ENCODE measurements around the gene EIF2B4.

EIF2B4 gene

DNA sequence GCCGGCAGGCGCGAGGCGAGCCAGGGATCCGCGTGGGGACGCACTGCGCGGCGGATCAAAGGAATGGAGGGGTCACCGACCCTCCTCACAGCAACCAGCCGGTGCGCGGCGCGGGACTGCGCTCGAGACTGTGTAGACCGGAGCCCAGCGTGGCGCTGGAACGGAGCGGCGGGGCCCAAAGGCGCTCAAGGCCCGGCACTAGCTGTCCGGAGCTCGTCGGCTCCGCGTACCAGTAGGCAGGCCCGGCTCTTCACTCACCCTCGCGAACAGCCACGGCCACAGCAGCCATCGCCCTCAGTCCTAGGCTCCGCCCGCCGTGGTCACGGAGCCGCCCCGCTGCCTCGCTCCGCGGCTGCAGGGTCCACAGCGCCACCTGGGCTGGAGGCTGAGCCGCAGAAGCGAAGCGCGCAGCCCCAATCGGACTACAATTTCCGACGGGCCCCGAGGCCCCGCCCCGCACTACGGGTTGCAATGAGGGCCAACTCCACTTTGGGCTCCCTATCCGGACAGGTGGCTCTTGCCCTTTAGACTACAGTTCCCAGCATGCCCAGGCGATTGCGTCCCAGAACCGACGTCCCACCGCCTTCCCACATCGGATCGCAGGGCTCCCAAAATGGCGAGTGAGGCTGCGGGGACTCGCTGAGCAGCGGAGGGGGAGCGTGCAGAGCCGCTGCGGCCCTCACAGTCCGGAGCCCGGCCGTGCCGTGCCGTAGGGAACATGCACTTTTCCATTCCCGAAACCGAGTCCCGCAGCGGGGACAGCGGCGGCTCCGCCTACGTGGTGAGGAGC lies at the start of gene EIF2B4, which contains the start of gene SNX17:
Gene EIF2B4 (minus strand): TSS at position 313 of the 790 bp plus-strand sequence. CDS start 24 bp downstream, at position 289.
Gene SNX17 (plus strand): TSS at position 591 of the 790 bp plus-strand sequence. CDS start 128 bp downstream, at position 719.
- DNase-seq = peak; percentile 99

DNA sequence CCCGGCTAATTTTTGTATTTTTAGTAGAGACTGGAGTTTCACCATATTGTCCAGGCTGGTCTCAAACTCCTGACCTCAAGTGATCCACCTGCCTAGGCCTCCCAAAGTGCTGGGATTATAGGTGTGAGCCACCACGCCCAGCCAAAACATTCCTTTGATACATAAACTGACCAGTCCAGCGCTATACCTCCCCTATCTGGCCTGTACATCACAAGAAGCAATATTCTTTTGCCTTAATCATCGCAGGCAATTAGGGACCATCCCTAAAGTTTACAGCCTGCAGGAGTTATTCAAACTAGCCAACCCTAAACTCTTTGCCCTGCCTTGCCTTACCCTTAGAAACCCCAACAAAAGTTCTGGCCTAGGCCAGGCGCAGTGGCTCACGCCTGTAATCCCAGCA lies 46.0 kb upstream of the EIF2B4 start:
- no peak for DNase-seq

DNA sequence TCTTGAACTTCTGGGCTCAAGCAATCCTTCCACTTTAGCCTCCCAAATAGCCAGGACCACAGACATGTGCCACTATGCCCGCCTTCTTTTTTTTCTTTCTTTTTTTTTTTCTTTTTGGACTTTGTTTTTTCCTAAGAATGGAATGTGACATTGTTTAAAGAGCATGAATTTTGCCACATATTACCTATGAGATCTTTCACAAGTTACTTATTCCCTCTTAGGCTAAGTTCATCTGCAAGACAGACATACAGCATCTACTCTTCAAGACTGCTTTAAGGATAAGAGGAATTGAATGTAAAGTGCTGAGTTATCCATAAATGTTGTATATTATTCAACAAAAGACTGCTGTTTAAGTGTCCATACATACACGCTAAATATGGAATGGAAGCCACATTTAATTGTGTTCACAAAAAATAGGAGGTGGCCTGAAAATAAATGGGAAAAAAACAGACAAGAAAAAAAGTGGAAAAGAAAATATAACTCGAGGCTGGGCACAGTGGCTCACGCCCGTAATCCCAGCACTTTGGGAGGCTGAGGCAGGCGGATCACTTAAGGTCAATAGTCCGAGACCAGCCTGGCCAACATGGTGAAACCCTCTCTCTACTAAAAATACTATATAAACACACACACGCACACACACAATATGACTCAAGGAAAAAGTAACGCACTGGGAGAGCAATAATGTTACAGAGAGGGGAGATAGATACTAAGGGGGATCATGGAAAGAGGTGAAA lies 42.4 kb upstream of the EIF2B4 start:
- DNase-seq = no peak

DNA sequence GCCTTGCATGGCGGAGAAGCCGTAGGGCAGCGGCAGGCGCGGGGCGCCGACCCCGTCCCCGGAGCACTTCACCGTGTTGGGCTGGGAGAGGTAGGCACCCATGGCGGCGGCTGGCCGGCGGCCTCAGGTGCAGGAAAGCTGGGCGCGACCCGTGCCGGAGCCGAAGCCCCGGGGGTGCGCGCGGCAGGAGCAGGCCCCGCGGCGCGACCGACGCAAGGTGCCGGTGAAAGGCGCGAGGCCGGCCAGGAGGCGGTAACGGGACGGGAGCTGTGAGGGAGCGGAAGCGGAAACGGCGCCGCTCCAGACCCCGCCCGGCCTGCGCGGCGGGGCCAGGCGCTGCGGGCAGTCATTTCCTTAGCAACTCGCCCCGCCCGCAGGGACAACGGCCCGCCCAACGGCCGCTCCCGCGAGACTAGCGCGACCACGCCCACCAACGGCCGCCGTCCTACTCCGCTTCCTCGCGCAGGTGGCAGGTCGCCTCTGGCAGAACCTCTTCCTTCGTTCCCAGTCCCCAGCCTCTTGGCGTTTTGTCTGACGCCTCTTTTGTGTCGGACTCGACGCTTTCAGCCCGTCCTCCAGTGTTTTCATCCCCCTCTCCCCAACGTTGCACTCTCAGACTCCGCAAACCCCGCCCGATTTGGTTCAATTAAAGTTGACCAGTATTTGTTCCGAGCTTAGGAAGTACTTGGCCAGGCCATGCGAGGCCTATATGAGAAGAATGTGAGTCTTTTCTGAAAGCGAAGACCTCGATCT lies 39.4 kb upstream of the EIF2B4 start, which contains the start of gene PPM1G:
Gene PPM1G (minus strand): TSS at position 271 of the 753 bp plus-strand sequence. CDS start 169 bp downstream, at position 102.
- peak; percentile 60 for DNase-seq

DNA sequence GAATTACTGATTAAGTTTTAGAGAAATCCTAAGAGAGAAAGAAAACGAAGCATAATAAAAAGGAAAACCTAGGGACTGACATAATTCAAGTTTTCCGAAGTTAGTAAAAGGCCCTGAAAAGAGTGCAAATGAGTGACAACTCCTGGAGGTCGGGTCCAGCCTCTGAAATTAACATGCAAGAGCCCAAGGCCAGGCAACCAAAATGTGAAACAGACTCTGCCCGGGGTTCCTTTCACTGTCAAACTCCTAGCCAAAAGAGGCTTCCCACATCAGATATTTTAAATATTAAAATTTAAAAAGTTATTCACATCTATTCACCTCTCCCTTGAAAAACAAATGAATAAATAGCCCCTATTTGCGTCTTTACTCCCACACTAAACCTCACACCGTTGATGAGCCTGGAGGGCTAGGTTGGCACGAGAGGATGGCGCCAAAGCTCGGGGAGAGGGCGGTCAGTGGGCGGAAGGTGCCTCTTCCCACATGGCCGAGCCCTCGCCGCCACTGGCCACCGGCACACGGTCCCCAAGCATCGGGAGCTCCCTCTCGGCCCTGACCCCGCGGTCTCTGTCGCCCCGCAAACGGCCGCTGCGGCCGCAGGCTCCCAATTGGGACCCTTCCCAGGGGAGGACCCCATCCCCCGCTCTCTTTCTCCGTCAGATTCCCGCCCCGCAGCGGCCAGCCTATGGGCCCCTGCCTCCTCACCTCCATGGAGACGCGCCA lies 38.6 kb upstream of the EIF2B4 start:
- no peak for DNase-seq

DNA sequence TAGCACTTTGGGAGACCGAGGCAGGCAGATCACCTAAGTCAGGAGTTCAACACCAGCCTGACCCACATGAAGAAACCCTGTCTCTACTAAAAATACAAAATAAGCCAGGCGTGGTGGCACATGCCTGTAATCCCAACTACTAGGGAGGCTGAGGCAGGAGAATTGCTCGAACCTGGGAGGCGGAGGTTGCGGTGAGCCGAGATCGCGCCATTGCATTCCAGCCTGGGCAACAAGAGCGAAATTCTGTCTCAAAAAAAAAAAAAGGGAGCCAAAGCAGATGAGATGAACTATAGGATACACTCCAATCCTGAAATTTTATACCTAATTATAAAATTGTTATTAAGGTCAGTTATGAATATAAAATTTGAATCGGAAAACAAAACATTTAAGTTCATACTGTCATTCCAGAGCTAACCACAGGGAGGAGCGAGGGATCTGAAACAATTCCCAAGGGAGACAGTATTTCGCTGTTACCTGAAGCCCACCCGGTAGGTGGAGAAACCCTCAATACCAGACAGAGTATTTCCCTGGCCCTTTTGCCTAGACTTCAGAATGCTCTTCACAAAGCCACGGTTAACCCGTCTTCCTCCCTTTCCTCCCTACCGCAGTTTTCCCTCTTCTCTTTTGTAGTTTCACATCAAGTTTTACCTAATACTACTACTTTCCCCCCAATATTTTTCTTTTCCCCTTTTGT lies 37.8 kb upstream of the EIF2B4 start:
- no peak for DNase-seq

DNA sequence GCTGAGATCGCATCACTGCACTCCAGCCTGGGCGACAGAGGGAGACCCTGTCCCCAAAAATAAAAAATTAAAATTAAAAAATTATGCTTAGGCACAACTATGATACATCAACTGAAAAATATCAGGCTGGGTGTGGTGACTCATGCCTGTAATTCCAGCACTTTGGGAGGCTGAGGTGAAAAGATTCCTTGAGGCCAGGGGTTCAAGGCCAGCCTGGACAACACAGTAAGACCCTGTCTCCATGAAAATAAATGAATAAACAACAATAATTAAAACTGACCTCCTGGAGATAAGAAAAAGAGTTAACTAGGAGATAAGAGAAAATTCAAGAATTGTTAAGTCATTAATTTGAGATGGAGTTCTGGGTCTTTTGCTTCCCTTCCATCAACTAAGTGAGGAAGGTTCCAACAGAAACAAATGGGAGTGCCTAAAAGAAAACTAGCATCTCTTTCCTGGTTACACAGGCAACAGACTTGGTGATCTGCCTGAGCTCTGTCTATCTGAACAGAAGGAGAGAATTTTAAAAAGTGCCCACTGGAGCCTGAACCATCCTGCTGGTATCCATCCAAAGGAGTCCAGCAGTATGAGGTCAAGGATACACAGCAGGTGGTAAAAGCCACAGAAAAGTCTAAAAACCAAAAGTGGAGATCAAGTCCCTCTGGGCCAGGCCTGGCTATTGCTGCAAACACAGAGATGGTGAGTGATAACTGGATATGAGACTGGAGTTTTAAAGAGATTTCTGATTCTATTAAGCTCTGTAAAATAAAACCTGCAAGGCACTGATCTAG lies 30.4 kb upstream of the EIF2B4 start:
- DNase-seq = no peak

DNA sequence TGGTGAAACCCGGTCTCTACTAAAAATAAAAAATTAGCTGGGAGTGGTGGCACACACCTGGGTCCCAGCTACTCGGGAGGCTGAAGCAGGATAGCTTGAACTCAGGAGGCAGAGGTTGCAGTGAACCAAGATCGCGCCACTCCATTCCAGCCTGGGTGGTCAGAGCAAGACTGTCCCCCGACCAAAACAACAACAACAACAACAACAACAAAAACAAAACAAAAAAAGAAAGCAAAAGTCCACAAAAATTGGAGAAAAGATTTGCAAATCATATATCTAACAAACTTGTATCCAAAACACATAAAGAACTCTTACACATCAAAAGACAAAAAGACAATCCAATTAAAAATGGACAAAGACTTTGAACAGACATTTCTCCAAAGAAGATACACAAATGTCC lies 28.8 kb upstream of the EIF2B4 start:
- no peak for DNase-seq

DNA sequence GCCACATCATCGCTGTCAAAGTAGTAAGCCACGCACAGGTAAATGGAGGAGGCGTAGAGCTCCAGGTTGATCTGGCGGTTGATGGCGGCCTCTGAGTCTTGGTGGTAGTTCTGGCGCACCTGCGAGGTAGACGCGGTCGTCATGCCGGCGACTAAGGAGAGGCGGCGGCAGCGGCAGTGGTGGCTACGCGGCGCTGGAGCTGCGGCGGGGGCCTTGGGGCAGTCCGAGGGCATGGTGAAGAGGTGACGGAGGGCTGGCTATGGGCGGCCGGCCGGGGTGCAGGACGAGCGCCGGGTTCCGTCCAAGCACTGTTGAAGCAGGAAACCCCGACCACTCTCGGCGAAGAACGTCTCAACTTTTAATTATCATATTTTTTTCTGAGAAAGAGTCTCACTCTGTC lies 23.1 kb upstream of the EIF2B4 start:
- no peak for DNase-seq

DNA sequence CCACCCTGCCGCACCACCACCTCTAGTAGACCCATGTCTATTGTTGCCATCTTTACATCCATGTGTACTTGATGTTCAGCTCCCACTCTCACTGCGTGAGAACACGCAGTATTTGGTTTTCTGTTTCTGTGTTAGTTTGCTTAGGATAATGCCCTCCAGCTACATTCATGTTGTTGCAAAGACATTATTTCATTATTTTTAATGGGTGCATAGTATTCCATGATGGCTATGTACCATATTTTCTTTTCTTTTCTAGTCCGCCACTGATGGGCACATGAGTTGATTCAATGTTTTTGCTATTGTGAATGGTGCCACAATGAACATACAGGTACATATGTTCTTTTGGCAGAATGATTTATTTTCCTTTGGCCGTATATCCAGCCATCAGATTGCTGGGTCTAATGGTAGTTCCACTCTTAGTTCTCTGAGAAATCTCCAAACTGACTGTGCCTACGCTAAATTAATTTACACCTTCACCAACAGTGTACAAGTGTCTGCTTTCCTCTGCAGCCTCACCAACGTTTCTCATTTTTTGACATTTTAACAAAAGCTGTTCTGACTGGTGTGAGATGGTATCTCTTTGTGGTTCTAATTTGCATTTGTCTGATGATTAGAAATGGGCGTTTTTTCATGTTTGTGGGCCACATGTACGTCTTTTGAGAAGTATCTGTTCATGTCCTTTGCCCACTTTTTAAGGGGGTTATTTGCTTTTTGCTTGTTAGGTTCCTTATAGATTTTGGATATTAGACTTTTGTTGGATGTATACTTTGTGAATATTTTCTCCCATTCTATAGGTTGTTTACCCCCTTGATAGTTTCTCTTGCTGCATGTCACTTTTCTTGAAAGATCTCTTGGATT lies 20.9 kb upstream of the EIF2B4 start:
- no peak for DNase-seq

DNA sequence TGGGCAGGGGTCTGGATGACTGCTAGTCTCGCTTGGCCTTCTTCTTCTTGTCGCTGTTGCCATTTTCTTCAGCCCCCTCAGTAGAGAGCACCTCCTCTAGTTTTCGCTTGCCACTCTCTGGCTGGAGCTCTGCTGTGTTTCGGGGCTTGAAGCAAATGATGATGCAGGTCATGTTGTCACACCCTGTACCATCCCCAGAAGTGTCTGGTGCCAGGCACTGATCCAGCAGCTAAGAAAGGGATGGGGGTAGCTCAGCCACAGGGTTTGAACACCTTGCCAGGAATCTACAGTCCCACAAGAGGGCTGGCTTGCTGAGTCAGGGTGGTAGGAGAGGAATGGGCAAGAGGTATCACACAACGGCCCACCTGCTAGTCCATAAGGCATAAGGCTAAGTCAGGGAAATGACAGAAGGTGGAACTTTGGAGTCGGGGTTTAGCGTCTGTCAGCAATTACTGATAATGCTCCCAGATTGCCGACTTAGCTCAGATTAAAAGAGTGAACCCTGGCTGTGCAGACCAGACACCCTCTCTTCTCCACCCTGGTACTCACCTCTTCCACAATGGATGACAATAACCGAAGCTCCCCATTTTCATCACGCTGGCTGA lies 11.5 kb upstream of the EIF2B4 start:
- no peak for DNase-seq

DNA sequence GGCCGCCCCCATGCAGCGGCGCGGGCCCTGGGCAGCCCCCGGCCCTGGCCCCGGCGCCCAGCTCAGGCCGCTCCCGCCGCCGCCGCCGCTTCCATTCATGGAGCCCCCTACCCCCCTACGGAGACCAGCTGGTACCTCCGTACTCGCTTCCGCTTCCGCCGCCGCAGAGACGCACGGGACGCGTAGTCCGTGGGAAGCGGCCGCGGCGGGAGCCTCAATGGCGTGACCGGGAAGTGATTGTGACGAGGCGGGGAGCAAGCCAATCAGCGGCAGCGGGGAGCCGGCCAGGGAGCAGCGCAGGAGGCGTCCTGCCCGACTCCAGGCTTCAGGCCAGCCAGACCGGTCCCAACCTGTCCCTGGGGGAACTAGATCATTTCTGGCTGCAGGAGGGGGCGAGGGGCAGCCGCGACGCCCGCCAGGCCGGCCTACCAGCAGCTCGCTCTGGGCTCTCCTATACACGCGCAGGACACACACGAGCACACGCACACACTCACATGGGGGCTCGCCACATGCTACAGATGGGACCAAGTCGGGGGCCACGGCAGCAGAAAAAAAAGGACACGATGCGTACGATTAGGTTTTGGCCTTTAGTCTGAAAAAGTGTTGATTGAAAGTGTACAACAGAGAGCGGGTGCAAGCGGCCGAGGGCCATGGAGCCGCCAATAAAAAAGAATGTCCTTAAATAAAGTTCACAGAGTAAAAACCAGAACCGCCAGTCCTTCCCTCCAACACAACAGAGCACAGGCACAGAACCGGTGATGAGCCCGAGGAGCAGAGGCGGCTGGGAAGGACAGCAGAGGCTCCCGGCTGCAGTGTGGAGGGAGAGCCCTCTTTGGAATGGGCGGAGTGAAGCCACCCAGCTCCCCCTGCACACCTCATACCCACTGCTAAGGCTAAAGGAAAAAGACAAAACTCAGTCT lies 10.7 kb upstream of the EIF2B4 start, which contains the start of gene ZNF513:
Gene ZNF513 (minus strand): TSS at position 109 of the 920 bp plus-strand sequence. CDS start 208 bp downstream, outside the sequence.
- peak; percentile 38 for DNase-seq

DNA sequence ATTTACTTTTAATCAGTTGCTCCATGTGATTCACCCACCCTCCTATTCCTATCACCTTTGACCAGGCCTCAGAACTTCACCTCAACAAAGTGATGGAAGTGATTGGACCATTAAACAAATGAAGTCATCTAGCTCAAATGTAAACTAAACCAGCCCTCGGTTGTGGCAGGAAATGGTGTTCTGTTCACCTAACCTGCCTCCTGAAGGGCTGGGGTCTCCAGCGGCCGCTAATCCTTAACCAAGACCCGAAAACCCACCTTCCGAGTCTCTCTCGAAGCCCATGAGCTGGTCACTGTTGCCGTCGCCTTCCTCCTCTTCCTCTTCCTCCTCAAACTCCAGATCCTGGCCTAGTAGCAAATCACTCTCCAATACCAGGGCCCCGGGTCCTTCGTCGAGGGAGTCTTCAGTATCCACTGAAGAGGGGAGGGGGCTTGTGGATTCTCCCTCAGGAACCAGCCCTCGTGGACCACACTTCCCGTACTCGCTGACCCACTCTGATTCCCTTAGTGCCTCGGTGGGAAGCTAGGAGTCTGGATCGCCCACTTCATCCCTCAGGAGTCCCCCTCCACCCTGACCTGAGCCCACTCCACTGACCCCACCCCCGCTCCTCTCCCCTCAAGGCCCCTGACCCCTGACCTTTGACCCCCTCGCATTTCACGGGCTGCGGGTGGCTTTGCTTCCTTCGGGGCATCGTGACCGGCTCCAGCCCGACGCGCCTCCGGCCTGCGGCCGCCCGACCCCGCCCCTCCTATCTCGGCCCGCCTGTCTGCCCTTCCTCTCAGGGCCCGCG lies 9.9 kb upstream of the EIF2B4 start:
- no peak for DNase-seq

DNA sequence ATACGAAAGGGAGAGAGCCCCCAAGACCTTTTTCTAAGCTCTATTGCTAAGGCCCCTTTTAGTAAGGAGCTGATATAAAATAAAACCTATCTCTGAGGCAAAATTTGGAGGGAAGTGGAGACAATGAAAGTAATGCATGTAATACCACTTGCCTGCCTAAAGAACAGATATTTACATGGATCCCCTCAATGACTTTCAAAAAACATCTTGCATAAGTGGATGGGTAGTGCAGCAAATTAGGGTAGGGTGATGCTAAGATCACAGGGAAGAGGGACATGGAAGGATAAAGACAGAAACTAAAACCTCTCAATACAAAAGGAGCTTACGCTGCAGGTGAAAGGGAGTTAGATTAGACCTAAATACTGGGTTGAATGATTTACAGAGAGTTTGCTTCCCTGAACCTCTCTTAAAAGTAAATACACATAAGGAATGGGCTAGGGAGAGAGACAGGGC lies 9.3 kb upstream of the EIF2B4 start:
- no peak for DNase-seq

DNA sequence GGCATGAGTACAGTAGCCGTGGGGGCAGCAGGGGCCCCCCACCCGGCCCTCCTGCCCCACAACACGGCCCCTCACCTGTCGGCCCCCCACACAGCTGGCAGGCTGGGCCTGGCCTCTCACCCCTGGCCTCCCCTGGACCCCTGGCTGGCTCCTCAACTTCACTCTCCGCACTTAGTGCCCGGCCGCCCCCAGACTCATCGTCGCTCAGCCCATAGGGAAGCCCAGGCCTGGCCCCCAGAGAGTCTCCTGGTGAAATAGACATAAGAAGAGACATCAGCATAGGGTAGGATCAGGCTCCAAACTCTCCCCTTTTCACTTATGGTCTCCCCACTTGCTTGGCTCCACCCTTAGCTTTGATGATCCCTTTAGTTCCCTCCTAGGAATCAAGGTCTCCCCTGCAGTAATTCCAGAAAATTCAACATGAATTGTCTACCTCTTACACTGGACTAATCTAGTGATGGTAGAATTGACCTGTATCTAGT lies 8.7 kb upstream of the EIF2B4 start:
- DNase-seq = no peak

DNA sequence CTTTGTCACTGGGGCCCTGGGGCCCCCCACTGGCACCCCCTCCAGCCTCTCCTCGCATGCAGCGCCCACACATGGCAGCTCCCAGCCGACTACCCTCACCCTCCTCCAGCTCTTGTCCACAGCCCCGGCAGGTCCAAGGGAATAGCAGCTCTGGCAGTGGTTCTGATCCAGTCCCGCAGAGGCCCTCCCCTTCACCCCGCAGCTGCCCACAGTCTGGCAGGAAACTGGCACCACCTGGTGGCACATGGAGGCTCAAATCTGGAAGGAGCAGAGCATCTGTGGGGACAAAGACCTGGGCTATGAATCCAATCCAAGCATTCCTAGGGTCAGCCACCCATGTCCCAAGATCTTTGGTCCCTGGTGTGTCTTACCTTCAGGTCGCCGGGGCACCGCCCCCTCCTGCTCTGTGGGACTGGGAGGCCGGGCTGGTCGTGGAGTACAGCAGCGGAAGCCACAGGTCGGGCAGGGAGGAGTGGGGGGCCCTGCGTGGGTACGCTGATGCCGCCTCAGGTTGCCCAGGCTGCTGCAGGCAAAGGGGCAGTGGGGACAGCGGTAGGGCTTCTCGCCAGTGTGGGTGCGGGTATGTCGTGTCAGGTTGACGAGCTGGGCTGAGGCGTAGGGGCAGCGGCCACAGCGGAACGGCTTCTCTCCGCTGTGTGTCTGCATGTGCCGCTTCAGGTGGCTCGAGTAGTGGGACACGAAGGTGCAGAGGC lies 8.1 kb upstream of the EIF2B4 start:
- no peak for DNase-seq
